DMS153 treated with DMSO at 0.1 percent for 48 hours (cell line): Measurements from ENCODE around the gene MRPL49.
"Not testable (repeated sequence)": the region's sequence is repeated elsewhere in the genome, so short reads cannot be mapped to it uniquely, and the experiment has no call there.

Experiments used
- DNase-seq: peaks from one replicate; lab custom pipeline; 2025; ENCODE audit not compliant: unreplicated experiment; lab: John Stamatoyannopoulos, UW

Gene MRPL49

GRCh38 chr11:65117206-65118096, 4.7 kb upstream of the MRPL49 start, which contains the start of gene ZNHIT2:
ZNHIT2 (minus strand) TSS chr11:65117701; CDS start chr11:65117653, 48 bp downstream.
- peak; percentile 99 for DNase-seq

DNA sequence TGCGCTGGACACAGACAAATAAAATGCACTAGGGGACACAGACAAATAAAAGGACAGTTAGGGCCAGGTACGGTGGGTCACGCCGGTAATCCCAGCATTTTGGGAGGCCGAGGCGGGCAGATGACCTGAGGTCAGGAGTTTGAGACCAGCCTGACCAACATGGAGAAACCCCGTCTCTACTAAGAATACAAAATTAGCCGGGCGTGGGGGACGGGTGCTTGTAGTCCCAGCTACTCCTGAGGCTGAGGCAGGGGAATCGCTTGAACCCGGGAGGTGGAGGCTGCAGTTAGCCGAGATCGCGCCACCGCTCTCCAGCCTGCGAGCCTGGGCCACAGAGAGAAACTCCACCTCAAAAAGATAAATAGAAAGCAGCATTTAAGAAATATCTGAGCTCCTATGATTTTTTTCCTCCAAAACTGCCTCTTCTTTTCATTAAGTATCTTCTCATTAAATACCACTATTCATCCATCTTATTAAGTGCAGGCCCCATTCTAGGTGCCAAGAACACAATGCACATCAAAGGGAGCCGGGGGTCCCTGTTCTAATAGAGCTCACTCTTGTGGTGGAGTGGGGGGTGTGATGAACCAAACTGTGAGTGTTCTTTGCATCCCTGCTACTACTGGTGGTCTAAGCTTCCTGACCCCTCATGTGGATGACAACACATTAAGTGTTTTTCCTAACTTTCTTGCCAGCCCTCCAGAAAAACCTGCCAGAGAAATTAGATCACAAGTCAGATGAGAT, 3.9 kb upstream of the MRPL49 start:
- DNase-seq: no peak

DNA sequence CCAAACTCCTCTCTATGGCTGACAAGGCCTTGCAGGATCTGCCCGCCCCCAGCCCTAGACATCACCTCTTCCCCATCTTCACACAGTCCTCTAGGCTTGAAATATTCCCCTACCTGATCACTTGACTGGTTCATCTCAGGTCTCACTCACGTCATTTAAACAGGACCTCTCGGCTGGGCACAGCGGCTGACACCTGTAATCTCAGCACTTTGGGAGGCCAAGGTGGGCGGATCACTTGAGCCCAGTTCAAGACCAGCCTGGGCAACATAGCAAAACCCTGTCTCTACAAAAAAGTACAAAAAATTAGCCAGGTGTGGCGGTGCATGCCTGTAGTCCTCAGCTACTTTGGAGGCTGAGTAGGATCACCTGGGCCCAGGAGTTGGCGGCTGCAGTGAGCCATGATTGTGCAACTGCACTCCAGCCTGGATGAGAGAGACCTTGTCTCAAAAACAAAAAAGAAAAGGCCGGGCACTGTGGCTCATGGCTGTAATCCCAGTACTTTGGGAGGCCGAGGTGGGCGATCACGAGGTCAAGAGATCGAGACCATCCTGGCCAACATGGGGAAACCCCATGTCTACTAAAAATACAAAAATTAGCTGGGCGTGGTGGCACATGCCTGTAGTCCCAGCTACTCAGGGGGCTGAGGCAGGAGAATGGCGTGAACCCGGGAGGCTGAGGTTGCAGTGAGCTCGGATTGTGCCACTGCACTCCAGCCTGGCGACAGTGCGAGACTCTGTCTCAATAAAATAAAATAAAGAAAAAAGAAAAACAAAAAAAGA, 3.0 kb upstream of the MRPL49 start:
- not testable (repeated sequence) for DNase-seq

DNA sequence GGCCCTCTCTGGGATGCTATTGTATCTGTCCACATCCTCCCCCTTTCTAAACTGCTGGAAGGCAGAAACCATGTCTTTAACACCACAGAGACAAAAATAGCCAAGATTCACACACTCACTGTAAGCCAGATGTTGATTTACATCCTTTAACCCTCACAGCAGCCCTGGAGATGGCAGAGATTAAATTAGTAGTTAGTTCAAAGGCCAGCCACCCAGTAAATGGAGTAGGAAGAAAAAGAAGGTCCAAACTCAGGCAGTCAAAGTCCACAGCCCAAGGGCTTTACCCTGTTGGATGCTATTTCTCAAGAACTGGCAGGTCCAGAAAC, 2.5 kb upstream of the MRPL49 start:
- DNase-seq: no peak

- DNase-seq: no peak
Measured at GRCh38 chr11:65120831-65121230, 1.3 kb upstream of the MRPL49 start.

DNA sequence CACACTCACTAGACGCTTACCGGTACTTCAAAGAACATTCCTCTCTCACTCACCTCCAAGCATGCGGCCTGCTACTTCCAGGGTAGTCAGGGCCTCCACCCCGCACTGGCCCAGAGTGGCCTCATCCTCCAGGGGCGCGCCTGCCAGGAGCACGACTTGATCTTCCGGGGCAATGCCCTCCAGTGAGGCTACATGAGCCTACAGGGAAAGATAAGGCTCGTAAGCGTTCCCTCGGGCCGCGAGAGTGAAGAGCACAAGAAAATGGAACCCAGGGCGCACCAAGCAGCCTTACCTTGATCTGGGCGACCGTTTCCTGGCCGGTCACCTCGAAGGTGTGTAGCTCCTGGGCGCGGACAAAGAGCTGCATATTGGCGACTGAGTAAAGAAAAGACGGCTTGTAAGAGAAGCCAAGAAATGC, 665 bp upstream of the MRPL49 start:
- no peak for DNase-seq

GRCh38 chr11:65124480-65125196, 2.5 kb downstream of the MRPL49 start:
- DNase-seq: no peak

DNA sequence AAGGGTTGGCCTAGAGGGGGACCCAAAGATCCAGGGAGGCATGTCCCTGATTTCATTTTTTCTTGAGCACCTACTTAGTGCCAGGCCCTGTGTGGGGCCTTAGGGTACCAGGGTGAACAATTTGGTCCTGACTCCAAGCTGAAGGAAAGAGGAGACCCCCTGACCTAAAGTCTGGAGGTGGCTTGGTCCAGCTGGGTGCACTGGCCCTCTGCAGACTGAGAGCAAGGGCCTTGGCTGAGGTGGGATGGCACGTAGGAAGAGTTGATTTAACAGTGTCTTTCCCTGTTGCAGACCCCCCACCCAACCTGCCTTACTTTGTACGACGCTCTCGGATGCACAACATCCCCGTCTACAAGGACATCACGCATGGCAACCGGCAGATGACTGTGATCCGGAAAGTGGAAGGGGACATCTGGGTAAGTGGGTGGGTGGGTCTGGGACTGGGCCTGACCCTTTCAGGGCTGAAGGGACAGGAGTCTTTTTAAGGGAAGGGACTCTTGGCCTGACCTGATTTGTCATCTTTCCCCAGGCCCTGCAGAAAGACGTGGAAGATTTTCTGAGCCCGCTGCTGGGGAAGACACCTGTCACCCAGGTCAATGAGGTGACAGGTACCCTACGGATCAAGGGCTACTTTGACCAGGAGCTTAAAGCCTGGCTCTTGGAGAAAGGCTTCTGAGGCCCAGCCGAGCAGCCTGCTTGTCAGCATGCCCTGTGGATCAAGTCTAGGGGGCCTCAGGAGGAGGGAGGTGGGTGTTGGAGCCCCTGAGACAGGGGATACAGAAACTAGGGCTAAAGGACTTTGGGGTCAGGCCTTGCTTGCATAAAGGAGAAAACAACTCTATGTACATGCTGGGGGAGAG, 3.3 kb downstream of the MRPL49 start:
- DNase-seq: no peak

DNA sequence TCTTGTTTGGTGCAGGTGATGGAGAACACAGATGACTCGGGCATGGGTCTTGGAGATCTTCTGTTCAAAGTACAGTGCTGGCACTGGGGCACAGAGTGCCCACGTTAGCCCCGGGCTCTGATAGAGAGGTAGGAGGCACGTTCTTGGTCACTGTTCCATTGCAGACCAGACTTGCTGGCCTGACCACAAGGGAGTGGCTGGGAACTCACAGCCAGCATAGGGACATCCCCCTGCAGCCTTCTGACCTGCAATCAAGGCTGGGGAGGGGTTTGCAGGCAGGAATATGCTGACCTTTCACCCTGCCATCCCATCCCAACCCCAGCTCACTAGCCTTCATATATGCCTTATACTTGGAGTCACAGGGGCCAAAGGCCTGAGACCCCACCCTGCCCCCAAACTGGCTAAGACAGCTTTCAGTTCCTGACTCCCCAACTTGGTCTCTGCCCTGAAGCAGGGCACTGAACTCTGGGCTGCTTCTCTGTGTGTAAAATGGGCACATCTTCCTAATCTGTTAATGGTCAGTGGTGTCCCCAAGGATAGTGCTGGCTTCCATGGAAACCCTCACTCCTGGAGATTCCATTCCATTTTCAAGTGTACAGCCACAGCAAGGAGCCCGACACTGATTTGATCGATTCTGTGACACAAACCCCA, 4.6 kb downstream of the MRPL49 start:
- no peak for DNase-seq

DNA sequence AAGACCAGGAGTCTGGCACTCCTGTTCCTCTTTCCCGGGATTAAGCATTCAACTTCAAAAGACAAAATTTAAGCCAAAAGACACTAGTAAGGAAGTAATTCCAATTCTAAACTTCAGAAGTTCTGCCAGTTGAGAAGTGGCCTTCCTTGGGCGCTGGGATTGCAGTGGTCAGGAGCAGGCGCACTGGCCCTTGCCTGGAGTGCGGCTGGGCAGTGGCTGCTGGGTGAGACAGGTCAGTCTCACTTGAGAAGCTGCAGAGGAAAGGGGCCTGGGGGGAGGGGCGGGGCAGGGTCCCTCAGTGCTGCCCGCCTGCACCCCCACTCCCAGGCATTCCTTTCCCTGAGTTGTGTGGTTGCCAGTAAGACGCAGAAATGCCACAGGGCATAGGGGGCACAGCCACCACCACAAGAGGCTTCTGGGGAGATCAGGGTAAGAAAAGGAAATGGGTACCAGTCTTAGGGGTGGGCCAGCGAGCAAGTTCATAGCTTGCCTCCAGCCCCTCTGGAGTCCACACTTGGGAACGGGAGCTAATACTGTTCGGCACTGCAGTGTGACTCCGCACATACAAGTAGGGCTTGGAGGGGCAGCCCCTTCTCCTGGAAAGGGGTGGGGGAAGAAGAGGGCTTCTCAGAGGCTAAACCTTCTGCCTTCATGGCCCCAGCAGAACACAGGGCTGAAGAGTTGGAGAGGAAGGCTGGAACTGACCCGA, 5.5 kb downstream of the MRPL49 start:
- no peak for DNase-seq

DNA sequence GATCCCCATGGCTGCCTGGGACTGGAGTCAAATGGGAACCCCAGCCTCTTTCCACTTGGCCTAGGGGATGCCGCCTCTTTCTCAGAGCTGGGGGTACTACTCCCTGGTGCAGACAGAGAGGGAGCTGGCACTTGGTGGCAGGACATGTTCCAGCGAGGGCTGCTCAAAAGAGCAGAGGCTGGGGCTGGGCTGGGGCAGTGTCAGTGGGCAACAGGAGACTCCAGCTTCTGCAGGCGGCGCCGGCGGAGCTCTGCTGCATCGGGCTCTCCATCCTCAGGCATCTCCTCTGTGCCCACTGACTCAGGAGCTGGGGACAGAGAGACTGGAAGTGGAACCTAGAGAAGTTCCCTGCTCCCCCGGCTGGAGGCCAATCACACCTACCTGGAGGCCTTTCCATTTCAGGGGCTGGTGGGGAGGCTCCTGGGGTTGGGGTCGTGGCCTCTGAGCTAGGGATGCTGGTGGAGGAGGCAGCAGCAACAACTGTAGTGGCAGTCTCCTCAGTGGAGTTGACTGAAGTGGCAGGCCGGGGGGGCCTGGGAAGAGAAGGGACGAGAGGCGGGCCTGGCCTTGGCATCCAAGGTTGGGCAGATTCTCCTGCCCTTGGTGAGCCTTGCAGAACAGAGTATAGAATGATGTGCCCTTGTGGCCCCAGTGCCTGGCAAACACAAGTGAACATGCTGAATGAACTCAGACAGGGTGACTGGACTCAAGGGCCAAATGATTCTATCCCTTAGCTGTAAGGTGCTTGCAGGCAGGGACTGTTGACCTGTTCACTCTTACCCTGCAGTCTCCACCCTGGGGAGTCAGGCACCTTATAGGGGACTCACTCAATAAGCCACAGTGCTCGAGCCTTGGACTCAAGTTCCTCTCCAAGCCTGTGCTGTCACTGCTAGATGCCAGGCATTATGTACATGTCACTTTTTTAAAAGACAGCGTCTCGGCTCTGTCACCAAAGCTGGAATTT, 6.3 kb downstream of the MRPL49 start:
- no peak for DNase-seq

- DNase-seq: no peak
Measured at GRCh38 chr11:65129649-65130441, 7.7 kb downstream of the MRPL49 start.

DNA sequence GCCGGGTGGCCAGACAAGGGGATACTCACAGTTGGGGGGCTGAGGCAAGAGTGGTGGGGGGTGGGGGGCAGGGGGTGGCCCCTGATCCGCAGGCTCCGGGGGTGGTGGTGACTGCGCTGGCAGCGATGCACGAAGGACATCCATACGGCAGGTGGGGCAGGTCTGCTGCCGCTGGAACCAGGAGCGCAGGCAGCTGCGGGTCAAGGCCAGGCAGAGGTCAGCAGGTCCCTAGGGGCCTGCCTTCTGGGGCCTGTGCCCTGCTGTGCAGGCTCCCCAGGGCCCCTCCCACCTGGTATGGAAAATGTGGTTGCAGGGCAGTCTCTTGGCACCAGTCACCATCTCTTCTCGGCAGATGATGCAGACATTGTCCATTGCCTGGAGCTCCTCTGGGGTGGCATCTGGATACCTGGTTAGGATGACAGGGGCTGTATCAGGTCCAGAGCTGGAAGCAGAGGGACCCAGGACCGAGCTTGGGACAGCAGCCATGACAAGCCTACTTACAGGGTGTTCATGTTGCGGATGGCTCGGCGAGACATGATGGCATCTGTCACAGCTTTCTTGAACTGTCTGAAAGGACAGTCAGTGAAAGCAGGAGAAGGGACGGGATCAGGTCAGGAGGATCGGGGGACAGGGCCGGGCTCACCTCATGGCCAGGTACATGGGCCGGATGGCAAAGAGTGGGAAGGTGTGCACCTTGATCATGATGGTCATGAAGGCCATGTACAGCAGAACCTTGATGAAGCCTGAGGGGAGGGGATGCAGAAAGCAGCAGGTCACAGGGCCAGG, 8.7 kb downstream of the MRPL49 start:
- DNase-seq: no peak

DNA sequence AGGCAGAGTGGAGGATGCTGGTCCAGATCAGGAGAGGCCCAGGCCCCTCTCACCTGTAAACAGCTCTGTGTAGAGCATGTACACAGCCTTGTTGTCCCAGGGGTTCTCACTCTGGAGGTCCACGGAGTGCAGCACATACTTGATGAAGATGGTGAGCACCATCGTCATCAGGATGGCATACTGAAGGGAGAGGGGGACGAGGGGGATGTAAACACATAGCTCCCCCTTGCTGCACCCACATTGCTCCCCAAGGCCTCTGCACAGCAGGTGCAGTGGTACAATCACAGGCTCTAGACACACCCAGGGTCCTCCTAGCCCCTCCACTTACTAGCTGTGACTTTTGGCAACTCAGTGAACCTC, 9.3 kb downstream of the MRPL49 start:
- DNase-seq: no peak

DNA sequence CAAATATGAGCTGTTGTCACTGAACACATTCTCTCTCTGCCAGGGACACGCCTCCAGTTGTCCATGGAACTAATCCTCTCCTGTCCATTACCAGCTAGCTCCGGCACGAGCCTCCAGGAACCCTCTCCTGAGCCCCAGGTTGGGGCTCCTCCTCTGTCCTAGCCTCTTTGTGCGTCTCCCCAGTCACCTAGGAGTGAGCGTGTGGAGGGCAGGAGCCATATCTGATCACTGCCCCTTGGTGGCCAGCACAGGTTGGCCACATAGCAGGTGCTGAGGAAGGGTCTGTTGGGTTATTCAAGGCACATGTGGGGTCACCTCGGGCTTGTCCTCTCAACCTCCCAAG, 9.7 kb downstream of the MRPL49 start:
- DNase-seq: no peak

GRCh38 chr11:65132238-65132987, 10.3 kb downstream of the MRPL49 start:
- DNase-seq: no peak
